ENCODE measurements around the gene ERICH2.
"Not testable (repeated sequence)": the region's sequence is repeated elsewhere in the genome, so short reads cannot be mapped to it uniquely, and the experiment has no call there.

ERICH2 gene, protein sequence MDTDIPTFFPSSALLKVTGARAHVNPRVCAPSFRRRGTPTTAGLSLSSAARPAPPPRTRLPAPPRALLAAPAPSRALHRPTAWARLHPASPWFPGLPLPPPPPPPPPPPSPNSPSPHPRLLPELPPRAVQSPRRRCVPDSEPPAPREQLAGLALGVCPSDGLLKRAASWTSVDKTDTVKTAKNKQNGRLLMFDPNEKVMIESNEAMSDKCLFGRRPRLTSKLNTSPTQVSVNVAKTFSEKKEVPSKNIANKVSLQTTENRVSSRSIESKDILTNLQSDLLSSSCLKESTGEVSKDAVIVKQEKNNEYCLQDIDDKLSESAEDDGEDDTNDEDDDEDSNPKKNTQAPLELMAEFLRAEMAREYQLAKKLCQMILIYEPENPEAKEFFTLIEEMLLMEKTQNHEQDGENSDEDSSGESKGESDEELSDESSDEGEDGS

DNA sequence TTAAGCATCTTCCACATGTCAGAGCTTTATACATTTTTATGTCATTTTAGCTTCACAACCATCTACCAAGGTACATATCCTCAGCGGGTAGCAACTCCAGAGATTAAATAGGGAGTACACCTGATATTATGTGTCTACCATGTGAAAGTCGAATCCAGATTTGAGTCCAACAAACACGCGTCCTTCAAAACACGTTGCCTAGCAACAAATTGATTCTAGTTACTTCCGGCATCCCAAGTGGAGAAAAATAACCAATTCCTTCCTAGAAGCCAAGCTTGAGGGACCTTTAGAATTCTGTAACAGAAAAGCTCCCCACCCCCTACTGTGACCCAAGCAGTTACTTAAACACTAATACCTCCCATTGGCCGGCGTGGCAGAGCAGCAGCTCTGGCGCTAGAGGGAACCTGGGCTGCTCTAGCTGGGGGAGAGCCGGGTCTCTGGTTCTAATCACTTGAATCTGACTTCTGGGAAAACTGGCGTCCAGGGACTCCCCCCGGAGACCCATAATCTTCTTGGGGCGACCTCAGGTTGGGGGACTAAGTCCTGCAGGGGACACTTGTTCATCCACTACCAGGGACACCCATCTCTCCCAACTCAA is at the start of gene ERICH2:
TSS of gene ERICH2 (plus strand) at position 371 of the 598 bp plus-strand sequence. CDS start 304 bp downstream, outside the sequence.
- peak; percentile 25 for DNase-seq

DNA sequence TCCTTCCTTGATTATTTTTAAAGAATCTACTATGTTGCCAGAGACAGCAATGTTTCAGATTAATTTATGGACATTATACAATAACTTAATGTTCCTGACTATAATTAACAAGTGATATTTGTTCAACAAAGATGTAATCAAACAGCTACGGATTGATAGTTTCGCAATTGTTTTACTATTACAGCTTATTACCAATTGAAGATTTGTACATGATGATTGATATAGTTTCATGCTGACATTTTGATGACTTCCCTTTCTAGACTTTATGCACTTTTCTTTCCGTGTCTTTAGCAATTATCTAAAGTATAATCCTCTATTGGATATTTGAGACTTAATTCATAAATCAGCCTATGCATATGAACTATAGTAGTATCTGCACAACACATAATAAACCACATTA is 48.5 kb upstream of the ERICH2 start:
- no peak for DNase-seq

DNA sequence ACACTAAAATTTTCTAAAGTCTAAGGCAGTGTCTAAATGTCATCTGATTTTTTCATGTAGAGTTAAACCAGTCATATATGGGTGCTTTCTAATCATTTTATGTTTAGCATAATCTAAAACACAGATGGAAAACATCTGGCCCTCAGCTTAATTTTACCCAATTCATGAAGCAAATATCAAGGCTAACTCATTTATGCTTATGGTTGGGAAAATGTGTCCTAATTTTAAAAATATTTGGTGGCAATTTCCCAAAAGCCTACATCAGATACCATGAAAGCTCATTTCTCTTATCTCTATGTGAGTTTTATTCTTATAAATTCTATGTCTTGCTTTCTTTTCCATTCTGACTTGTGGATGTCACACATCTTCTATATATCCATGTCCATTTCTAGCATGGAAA is 47.9 kb upstream of the ERICH2 start:
- no peak for DNase-seq

DNA sequence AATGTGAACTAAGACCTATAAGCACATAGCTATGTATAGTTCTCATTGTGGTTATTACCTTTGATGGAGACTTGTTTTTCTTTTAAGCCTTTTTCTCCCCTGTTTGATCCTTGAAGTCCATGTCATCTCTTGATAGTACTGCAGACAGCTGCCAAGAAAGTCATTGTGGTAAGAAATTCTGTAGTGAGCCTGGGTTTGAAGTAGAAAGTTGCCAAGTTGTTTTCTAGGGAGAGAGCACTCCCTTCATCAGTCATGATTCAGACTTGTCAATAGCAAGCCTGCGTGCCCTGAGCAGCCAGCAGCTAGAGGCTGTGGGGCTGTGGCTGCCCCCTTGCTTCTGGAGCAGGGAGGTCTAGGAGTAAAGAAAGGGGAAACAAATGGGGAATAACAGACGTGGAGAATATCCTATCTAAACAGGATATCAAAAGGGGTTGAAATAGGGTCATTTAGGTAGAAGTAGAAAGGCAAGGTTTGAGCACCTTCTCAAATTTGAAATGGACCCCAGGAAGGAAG is 46.7 kb upstream of the ERICH2 start:
- no peak for DNase-seq

DNA sequence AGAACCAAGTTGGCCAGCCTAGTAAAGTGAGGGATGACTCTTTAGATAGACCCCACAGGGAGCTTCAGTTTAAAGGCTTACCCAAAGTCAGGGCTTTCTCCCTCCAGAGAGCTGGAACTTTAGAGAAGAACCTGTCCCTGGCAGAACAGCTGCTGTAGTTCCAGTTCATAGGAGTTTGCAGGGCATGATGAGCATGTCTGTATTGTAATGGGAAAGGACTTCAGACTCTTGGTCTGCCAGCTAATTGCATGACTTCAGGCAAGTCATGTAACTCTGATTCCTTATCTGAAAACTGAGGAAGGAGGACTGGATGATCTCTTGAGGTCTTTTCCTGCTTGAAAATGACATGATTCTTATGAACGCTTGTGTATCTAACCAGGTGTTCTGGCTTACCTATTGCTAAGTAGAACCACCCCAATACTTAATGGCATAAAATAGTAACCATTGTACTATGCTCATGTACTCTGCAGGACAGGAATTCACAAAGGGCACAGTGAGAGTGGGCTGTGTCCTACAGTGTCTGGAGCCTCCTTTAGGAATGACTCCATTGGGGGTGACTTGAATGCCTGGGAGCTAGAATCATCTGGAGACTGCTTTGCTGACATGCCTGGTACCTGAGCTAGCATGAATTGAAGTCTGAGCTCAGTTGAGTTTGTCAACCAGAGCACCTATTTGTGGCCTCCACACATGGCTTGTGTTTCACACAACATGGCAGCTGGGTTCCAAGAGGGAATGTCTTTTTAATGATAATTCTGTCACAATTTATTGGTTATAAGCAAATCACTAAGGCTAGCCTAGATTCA is 36.2 kb upstream of the ERICH2 start:
- no peak for DNase-seq

DNA sequence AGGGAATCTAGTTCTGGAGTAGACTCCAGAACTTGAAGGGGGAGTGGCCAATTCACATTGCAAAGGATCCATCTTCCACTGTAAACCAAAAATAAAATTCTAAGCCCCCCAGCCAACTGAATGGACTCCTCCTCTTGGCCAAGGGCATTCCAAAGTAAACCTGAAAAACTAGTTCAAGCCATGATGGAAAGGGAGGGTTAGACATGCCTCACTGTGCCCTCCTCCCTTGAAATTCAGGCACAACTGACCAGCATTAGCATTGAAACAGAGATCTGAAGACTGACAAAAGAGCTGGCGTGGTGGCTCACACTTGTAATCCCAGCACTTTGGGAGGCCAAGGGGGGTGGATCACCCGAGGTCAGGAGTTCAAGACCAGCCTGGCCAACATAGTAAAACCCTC is 35.6 kb upstream of the ERICH2 start:
- DNase-seq = not testable (repeated sequence)

DNA sequence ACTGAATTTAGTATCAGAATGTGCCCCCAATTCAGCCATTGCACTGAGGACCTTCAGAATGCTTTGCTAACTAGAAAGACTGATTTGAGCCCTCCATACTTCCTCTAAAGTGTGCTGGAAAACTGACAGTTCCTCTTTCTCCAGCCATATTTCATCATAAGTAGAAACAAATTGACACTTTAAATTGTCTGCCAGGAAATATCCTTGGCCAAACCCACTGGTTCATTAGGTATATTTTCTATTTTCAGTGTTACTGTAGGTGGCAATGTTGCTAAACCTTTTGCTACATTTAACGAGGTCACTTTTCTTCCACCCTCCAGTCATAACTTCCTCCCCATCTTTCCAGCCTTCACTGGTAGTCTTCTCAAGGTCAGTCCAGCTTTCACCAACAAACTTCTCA is 33.5 kb upstream of the ERICH2 start:
- no peak for DNase-seq

DNA sequence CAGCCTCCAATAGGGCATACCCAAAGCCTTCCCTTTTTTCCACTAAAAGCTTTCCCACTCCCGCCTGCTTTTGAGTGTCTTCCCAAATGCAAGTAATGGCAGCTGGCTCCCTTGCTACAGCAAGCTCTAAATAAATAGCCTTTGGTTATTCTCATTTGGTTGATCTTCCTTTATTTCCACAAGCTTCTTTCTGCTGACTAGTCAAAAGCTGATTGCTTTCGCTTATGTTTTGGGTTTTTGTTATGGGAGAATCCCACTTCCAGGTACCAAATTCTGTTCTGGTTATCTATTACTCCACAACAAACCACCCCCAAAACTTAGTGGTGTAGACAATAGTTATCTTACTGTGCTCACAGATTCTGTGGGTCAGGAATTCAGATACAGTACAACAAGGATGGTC is 32.8 kb upstream of the ERICH2 start:
- no peak for DNase-seq

DNA sequence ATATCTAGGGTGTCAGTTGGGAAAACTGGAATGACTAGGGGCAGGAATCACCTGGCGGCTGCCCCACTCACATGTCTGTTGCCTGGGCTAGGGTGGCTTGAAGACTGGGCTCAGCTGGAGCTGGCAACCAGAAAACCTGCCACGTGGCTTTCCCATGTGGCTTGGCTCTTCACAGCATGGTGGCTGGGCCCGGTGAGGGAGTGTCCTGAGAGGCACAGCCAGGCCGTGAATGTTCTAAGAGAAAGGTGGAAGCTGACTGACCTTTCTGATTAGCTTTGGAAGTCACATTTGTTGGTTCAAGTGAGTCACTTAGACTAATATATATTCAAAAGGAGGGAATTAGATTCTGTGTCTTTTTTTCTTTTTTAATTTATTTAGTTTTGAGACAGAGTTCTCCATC is 32.4 kb upstream of the ERICH2 start:
- DNase-seq = no peak

DNA sequence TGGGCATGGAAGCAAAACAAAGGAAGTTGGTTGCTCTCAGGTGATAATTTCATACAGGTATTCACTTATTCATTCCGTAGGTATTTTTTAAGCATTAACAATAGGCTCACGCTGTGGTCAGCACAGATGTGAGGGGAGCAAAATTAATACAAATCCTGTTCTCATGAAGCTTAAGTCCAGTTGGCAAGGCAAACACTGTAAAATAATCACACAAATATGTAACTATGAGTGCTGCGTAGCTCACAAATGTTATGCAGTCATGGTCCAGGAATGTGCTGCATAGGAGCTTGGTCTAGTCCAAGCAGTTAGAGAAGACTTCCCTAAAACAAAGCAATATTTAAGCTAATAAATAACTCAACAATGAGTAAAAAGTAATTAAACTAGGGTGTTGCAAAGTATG is 31.1 kb upstream of the ERICH2 start:
- no peak for DNase-seq

DNA sequence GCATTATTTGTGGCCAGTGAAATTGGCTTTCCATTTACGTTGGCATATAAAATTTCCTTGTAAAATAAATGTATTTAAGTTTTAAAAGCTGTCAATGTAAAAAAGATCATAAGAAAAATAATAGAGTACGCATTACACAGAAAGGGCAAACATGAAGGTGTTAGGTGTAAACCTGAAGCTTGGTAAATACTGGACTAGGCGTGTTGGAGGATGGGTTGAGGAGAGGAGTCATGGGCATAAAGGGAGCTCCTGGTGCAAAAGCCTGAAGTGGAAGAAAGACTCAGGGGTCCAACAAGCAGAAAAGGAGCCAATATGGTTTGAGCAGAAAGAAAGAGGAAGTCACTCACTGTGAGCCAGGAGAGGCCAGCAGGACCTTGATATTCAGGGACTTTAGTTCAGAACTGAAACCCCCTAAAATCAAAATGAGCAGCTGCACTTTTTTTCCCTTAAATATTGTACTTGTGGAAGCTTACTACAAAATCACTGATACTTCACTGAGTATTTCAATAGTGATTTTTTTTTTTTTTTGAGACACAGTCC is 30.6 kb upstream of the ERICH2 start:
- DNase-seq = no peak

DNA sequence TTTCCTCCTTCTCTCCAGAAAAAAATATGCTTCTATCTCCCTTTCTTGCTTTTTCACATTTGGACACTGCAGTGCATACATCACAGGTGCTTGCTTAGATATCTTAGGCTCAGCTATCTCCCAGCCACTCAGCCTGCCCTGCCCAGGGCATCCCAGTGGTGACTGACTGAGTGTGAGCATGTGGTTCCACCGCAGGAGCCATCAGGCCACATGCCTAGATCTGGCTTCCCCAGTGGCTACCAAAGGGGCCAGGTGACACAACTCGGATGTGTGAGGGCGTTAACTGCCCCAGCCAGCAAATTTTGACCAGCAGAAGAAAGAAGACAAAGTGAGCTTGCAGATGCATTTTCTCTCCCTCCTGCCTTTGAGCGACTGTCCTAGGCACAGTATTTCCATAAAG is 29.5 kb upstream of the ERICH2 start:
- no peak for DNase-seq

DNA sequence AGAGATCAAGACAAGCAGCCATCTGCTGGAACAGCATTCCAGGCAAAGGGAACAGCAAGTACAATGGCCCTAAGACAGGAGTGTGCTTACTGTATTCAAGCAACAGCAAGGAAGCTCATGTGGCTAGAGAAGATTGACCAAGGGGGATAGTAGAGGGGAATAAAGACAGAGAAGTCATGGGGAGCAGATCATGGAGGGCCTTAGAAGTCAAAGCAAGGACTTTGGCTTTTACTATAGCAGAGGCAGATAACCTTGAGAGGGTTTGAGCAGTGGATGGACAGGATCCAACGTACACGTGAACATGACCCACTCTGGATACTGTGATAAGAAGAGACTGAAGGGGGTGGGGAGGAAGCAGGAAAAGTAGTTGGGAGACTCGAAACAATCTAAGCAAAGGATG is 28.2 kb upstream of the ERICH2 start:
- no peak for DNase-seq

DNA sequence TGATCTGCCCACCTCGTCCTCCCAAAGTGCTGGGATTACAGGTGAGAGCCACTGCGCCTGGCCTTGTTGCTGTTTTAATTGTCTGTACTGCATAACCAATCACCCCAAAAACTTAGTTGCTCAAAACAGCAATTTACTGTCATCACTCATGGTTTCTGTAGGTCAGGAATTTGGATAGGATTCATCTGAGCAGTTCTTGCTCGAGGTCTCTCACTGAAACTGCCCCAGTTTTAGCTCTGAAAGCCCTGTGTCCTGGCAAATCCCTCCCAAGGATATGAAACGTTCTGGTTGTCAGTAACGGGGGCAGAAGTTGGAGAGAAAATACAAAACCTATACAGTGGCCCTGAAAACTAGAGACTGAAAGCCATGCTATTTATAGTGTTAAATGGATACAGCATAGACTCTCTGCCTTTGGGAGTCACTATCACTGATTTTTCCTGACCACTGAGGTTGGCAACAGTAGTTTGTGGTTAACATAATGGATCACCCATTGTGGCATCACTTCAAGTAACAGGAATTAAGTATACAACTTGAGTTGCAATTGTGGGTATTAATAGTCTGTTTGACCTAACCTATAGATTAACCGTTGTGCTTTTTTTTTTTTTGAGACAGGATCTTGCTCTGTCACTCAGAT is 27.2 kb upstream of the ERICH2 start:
- DNase-seq = no peak

DNA sequence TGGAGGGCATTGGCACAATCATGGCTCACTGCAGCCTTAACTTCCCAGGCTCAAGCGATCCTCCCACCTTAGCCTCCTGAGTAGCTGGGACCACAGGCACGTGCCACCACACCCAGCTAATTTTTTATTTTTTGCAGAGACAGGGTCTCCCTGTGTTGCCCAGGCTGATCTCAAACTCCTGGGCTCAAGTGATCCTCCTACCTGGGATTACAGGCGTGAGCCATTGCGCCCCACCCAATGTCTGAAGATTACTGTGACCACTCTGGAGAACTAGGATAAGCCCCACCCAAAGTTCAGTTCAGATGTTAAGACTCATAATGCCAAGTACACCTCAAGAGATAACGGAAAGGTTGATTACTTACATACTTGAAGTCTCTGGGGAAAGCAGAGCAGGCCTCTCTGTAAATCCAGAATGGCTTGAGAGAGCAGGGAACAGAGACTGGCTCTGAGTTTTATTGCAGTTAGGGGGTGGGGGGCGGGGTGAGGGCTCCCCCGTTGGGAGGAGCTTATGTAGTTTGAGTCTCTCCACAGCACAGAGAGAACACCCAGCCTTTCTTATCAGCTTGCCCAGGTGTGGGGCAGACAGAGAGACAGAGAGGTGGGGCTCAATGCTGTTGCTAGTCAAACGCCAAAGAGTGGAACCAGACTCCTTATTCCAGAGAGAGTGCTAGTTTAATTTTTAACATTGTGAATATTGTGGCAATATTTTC is 26.5 kb upstream of the ERICH2 start:
- DNase-seq = no peak

DNA sequence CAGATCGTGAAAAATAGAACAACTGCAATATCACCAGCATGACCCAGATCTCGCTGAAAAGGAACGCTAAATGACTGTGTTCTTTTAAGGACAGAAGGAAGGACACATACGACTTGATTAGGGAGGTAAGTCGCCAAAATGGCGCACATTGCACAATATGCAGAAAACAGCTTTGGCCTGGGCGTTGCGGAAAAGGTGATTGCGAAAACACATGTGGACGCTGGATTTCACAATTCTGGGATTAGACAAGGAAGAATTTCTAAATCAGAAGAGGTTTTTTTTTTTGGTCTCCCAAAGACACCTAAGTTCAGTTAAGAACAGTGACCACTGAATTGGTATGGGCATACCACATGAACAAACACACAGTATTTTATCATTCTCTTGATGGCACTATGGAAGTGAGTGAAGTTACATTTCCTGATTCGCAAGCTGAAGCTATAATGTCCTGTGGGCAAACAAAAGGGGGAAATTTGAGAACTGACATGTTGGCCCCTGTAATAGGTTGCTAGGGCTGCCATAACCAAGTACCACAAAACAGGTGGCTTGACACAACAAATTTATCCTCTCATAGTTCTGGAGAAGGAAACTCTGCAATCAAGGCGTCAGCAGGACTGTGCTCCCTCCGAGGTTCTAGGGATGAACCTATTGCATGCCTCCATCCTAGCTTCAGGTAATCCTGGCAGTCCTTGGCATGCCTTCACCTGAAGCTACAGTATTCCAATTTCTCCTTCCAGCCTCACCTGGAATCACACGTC is 25.8 kb upstream of the ERICH2 start:
- no peak for DNase-seq

DNA sequence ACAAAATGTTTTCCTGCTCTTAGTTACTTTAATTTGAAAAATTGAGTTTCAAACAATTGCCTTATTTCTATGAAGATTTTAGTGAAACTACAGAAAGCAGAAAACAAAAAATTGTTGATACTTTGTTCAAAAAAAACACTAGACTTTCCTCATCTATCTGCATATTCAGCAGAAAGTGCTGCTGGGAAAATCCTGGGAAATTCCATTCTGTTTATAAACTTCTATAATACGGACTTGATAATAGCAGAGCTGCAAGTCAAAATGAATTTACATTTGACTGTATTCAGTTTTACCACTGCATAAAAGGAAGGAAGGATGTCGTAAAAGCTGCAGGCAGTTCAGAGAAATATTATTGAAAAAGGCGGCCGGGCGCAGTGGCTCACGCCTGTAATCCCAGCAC is 24.9 kb upstream of the ERICH2 start:
- DNase-seq = no peak

DNA sequence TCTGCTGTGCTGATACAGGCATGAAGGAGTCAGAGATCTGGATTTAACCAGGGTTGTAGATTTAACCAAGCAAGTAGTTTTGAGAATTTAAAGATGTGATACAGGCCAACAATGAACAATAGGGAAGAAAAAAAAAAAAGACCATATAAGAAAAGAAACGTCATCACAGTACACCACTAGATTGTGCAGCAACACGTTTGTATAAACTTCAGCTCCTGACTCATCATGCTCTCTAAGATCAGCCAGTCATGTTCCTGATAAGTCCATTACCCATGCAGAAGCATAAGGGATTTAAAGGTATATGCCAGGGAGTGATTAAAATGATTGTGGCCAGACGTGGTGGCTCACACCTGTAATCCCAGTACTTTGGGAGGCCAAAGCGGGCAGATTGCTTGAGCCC is 22.3 kb upstream of the ERICH2 start:
- no peak for DNase-seq

DNA sequence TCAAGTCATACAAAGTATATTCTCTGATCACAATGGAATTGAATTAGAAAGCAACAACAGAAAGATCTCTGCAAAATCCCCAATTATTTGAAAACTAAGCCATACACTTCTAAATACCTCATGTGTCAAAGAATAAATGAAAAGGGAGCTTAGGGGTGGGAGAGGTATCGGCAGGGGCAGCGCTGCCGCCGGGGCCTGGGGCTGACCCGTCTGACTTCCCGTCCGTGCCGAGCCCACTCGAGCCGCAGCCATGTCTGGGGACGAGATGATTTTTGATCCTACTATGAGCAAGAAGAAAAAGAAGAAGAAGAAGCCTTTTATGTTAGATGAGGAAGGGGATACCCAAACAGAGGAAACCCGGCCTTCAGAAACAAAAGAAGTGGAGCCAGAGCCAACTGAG is 18.6 kb upstream of the ERICH2 start:
- not testable (repeated sequence) for DNase-seq

DNA sequence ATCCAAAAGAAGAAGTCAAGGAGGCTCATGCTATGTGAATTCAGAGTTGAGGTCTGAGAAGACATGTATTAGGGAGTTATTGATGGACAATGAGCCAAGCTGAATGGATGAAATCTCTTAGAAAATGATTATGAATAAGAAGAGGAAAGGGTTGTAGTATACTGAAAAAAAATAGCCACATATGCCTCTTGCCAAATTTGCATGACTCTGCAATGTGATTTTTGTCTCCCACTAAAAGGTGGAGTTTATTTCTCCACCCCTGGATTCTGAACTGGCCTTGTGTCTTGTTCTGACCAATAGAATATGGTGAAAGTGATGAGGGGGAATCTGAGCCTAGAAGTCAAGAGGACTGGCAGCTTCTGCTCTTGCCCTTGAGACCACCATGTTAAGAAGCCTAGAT is 8.6 kb upstream of the ERICH2 start:
- DNase-seq = no peak

DNA sequence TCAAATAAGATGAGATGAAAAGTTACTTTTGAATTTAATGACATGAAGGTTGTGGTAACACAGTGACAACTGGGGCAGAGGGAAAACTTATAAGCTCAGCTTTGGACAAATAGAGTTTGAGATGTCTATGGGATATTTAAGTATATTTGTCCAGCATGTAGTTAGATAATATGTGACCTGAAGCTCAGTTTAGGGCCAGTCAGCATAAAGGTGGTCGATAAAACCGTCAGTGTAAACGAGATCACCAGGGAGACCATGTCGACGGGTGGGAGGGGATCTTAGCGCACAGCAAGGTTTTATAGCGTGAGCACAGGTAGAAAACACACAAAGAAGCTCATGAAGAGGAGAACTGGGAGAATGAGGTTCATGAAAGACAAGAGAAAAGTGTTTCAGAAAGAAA is 7.4 kb upstream of the ERICH2 start:
- no peak for DNase-seq

Data from activated CD4-positive, alpha-beta T cell treated with anti-CD3 and anti-CD28 coated beads, Interleukin-2, amount 50 U/mL, for 16 hours (primary cell).